ENCODE results near the gene LHX5.

LHX5 gene

GRCh38 chr12:113453330-113453729, 18.3 kb downstream of the LHX5 start:
- no peaks in the 10 kb centered on the region for H3K4me1 Mint-ChIP-seq
- TF ChIP-seq CTCF (IDR thresholded peaks at IDR 0.05; ENCODE audit: unreplicated experiment in 3 of 3): no peak
- H3K4me3 Mint-ChIP-seq: no peak overlapping the region
- peaks cover 56% of the 10 kb centered on the region for H3K27me3 Mint-ChIP-seq (ENCODE audit: low read depth)
- H3K9me3 Mint-ChIP-seq: no peaks in the 10 kb centered on the region
- H3K27ac Mint-ChIP-seq: no peak overlapping the region
- H3K36me3 Mint-ChIP-seq (ENCODE audit: low read depth): no peaks in the 10 kb centered on the region

GRCh38 chr12:113452458-113452857, 19.2 kb downstream of the LHX5 start:
- H3K9me3 Mint-ChIP-seq: no peaks in the 10 kb centered on the region
- no peak overlapping the region for H3K4me3 Mint-ChIP-seq
- peaks cover 54% of the 10 kb centered on the region for H3K27me3 Mint-ChIP-seq (ENCODE audit: low read depth)
- H3K4me1 Mint-ChIP-seq: no peaks in the 10 kb centered on the region
- no peak for TF ChIP-seq CTCF (IDR thresholded peaks at IDR 0.05; ENCODE audit: unreplicated experiment in 3 of 3)
- H3K27ac Mint-ChIP-seq: no peak overlapping the region
- no peaks in the 10 kb centered on the region for H3K36me3 Mint-ChIP-seq (ENCODE audit: low read depth)

GRCh38 chr12:113449839-113450238, 21.8 kb downstream of the LHX5 start:
- Mint-ChIP-seq H3K4me1 (no peaks in the 10 kb centered on the region), H3K27ac (no peak overlapping the region), H3K4me3 (no peak overlapping the region), H3K27me3 (ENCODE audit: low read depth) (peaks cover 61% of the 10 kb centered on the region), H3K9me3 (peaks cover 4% of the 10 kb centered on the region), H3K36me3 (ENCODE audit: low read depth) (no peaks in the 10 kb centered on the region)
- no peak for TF ChIP-seq CTCF (IDR thresholded peaks at IDR 0.05; ENCODE audit: unreplicated experiment in 3 of 3)

- H3K27ac Mint-ChIP-seq: no peak overlapping the region
- peaks cover 4% of the 10 kb centered on the region for H3K9me3 Mint-ChIP-seq
- no peak for TF ChIP-seq CTCF (IDR thresholded peaks at IDR 0.05; ENCODE audit: unreplicated experiment in 3 of 3)
- peaks cover 64% of the 10 kb centered on the region for H3K27me3 Mint-ChIP-seq (ENCODE audit: low read depth)
- no peak overlapping the region for H3K4me3 Mint-ChIP-seq
- H3K36me3 Mint-ChIP-seq (ENCODE audit: low read depth): no peaks in the 10 kb centered on the region
- H3K4me1 Mint-ChIP-seq: no peaks in the 10 kb centered on the region
These were observed 22.4 kb downstream of the LHX5 start for GRCh38 chr12:113449299-113449698.

- Mint-ChIP-seq H3K4me3 (no peak overlapping the region), H3K36me3 (ENCODE audit: low read depth) (no peaks in the 10 kb centered on the region), H3K9me3 (peaks cover 4% of the 10 kb centered on the region), H3K27me3 (ENCODE audit: low read depth) (peaks cover 64% of the 10 kb centered on the region), H3K4me1 (no peaks in the 10 kb centered on the region), H3K27ac (no peak overlapping the region)
- no peak for TF ChIP-seq CTCF (IDR thresholded peaks at IDR 0.05; ENCODE audit: unreplicated experiment in 3 of 3)
These were observed 22.8 kb downstream of the LHX5 start for GRCh38 chr12:113448873-113449272.

GRCh38 chr12:113445544-113446171, 26.0 kb downstream of the LHX5 start:
- Mint-ChIP-seq H3K27ac (no peak overlapping the region), H3K36me3 (ENCODE audit: low read depth) (no peaks in the 10 kb centered on the region)
- TF ChIP-seq CTCF (IDR thresholded peaks at IDR 0.05; ENCODE audit: unreplicated experiment in 3 of 3): no peak

More at GRCh38 chr12:113445544-113446171, 26.0 kb downstream of the LHX5 start:
- Mint-ChIP-seq H3K9me3 (peaks cover 4% of the 10 kb centered on the region), H3K27me3 (ENCODE audit: low read depth) (peaks cover 59% of the 10 kb centered on the region), H3K4me1 (no peaks in the 10 kb centered on the region), H3K4me3 (no peak overlapping the region)

Measured in nephron (organoid).